Natural killer cell (primary cell): ENCODE data around the gene AHDC1. TPM values are rescaled to one million over a fixed set of nuclear protein-coding genes. Genes with fewer than 3 reads are reported as not detected.

Experiments used
- ATAC-seq, 3 donors: fragments of 150-1000 bp in 2 of 3; fragments of 200-7000 bp in 1 of 3; cut with Tn5 transposase; 1 replicate in 1 of 3; 2 replicates in 2 of 3; pipeline ENCODE4 v1.10.0; 2021; ENCODE audit warnings: mild to moderate bottlenecking in 2 of 3, moderate library complexity in 2 of 3
- DNase-seq, 2 donors: peaks; one replicate each; pipeline versions ENCODE4 v3.0.0 to v3.0.0-alpha.2; 2013 to 2021; ENCODE audit warnings: mixed read lengths in 1 of 2
- H3K27ac ChIP-seq: one replicate; pipeline ENCODE4 v1.5.1; 2013; ENCODE audit warnings: mild to moderate bottlenecking, low read length
- H3K27me3 ChIP-seq: one replicate; pipeline ENCODE4 v1.6.1; 2013; ENCODE audit warnings: low read length; ENCODE audit not compliant: control insufficient read depth, insufficient read depth
- H3K36me3 ChIP-seq: one replicate; pipeline ENCODE4 v1.6.1; 2013; ENCODE audit warnings: low read length; ENCODE audit not compliant: control insufficient read depth, insufficient read depth
- H3K4me1 ChIP-seq: one replicate; pipeline ENCODE4 v1.6.1; 2013; ENCODE audit warnings: low read length; ENCODE audit not compliant: control insufficient read depth, insufficient read depth
- H3K4me3 ChIP-seq: one replicate; pipeline ENCODE4 v1.5.1; 2013; ENCODE audit warnings: low read length
- H3K9me3 ChIP-seq: one replicate; pipeline ENCODE4 v1.6.1; 2013; ENCODE audit warnings: low read length; ENCODE audit not compliant: control insufficient read depth, insufficient read depth
- H3K27ac Mint-ChIP-seq, 2 donors: one replicate each; pipeline ENCODE4 v1.8.0; 2022; ENCODE audit warnings: mild to moderate bottlenecking in 2 of 2, mixed read lengths in 2 of 2, moderate library complexity in 1 of 2
- H3K27me3 Mint-ChIP-seq, 2 donors: one replicate each; pipeline ENCODE4 v1.8.0; 2022; ENCODE audit warnings: low read depth in 2 of 2, mixed read lengths in 2 of 2
- H3K36me3 Mint-ChIP-seq: one replicate; pipeline ENCODE4 v1.8.0; 2022; ENCODE audit warnings: mixed read lengths
- H3K4me1 Mint-ChIP-seq, 2 donors: one replicate each; pipeline ENCODE4 v1.8.0; 2022; ENCODE audit warnings: mixed read lengths in 2 of 2
- H3K4me3 Mint-ChIP-seq: one replicate; pipeline ENCODE4 v1.8.0; 2022; ENCODE audit warnings: mild to moderate bottlenecking, moderate library complexity, mixed read lengths
- H3K9me3 Mint-ChIP-seq, 2 donors: one replicate each; pipeline ENCODE4 v1.8.0; 2022; ENCODE audit warnings: mixed read lengths in 2 of 2
- CTCF ChIP-seq: fragments of 200-600 bp; IDR thresholded peaks from one replicate; pipeline ENCODE4 v1.8.0; 2022; ENCODE audit warnings: antibody characterized with exemption
- WGBS: methylation state at CpG from one replicate; pipeline ENCODE4 v1.1.7; 2013; ENCODE audit warnings: missing lambda C conversion rate; ENCODE audit not compliant: insufficient coverage; 5-methylcytosine and 5-hydroxymethylcytosine counted together
- intact Hi-C: fragments of 100-400 bp; cut with micrococcal nuclease; formaldehyde crosslinking; loops from one replicate; pipeline ENCODE4 v1.14.2; 2022
- total RNA-seq, 4 donors: library from RNA; stranded (reverse); fragments of 120-200 nt in 1 of 4; gene quantifications; one replicate each; pipeline versions ENCODE4 v1.2.3 to v1.2.4, GENCODE V29; 2013 to 2022

AHDC1 gene
- total RNA-seq, 3 donors from 2014 or later (not counting 1 experiment from before 2014, with no cell fraction given): 39.6 to 67.0 (median 47.0) TPM

GRCh38 chr1:27520651-27521050 lies 83.3 kb downstream of the AHDC1 start:
- intact Hi-C loops: no loop called here

GRCh38 chr1:27519331-27520258 lies 84.3 kb downstream of the AHDC1 start:
- intact Hi-C loops: no loop called here
- H3K9me3 Mint-ChIP-seq: no peaks in the 10 kb centered on the region
- no peaks in the 10 kb centered on the region for H3K27me3 ChIP-seq
- H3K4me1 Mint-ChIP-seq: peaks cover 19 to 24% of the 10 kb centered on the region in 2 donors
- no peak overlapping the region for H3K4me3 ChIP-seq
- 93% methylated on average over 24 of the region's 24 CpGs for WGBS
- H3K36me3 Mint-ChIP-seq: no peaks in the 10 kb centered on the region
- peaks cover 26% of the 10 kb centered on the region for H3K4me1 ChIP-seq
- no peaks in the 10 kb centered on the region for H3K9me3 ChIP-seq
- no peak for DNase-seq
- no peak overlapping the region for H3K4me3 Mint-ChIP-seq
- no peaks in the 10 kb centered on the region for H3K36me3 ChIP-seq
- peaks cover 0 to 4% of the 10 kb centered on the region in 2 donors for H3K27me3 Mint-ChIP-seq
- no peak overlapping the region for H3K27ac Mint-ChIP-seq
- no peak for TF ChIP-seq CTCF
- H3K27ac ChIP-seq: no peak overlapping the region
- no peak for ATAC-seq

More at GRCh38 chr1:27520651-27521050, 83.3 kb downstream of the AHDC1 start:
- H3K9me3 ChIP-seq: no peaks in the 10 kb centered on the region
- peaks cover 19 to 25% of the 10 kb centered on the region in 2 donors for H3K4me1 Mint-ChIP-seq
- H3K27ac Mint-ChIP-seq: no peak overlapping the region
- peaks cover 0 to 4% of the 10 kb centered on the region in 2 donors for H3K27me3 Mint-ChIP-seq
- DNase-seq (no peak), ATAC-seq (no peak)
- H3K9me3 Mint-ChIP-seq: no peaks in the 10 kb centered on the region
- no peaks in the 10 kb centered on the region for H3K27me3 ChIP-seq
- peaks cover 32% of the 10 kb centered on the region for H3K4me1 ChIP-seq
- peak overlapping the region; percentile 22 for H3K4me3 Mint-ChIP-seq
- no peaks in the 10 kb centered on the region for H3K36me3 ChIP-seq
- WGBS: 97% methylated on average over 4 of the region's 4 CpGs
- no peak for TF ChIP-seq CTCF
- no peaks in the 10 kb centered on the region for H3K36me3 Mint-ChIP-seq
- H3K4me3 ChIP-seq: no peak overlapping the region
- no peak overlapping the region for H3K27ac ChIP-seq

- Mint-ChIP-seq H3K27me3 (peaks cover 0 to 4% of the 10 kb centered on the region in 2 donors), H3K4me1 (peaks cover 19 to 26% of the 10 kb centered on the region in 2 donors), H3K36me3 (no peaks in the 10 kb centered on the region), H3K9me3 (no peaks in the 10 kb centered on the region), H3K27ac (no peak overlapping the region), H3K4me3 (no peak overlapping the region)
- ATAC-seq: no peak
- no peak overlapping the region for H3K4me3 ChIP-seq
- peaks cover 26% of the 10 kb centered on the region for H3K4me1 ChIP-seq
- TF ChIP-seq CTCF: no peak
- intact Hi-C loops: no loop called here
- H3K27ac ChIP-seq: no peak overlapping the region
- no peaks in the 10 kb centered on the region for H3K27me3 ChIP-seq
- 94% methylated on average over 7 of the region's 7 CpGs for WGBS
- H3K9me3 ChIP-seq: no peaks in the 10 kb centered on the region
- no peaks in the 10 kb centered on the region for H3K36me3 ChIP-seq
- no peak for DNase-seq
Observed at GRCh38 chr1:27518808-27519207, 85.1 kb downstream of the AHDC1 start.
